Hepatocyte (in vitro differentiated cells): ENCODE measurements around the gene UNC13D. TPM values are rescaled to one million over a fixed set of nuclear protein-coding genes. Genes with fewer than 3 reads are reported as not detected.
A peak's percentile ranks its signal among the peaks of the same experiment; 100 is the strongest.
"Not testable (repeated sequence)": the region's sequence is repeated elsewhere in the genome, so short reads cannot be mapped to it uniquely, and the experiment has no call there.

ENCODE experiments used
- DNase-seq: peaks from one replicate; pipeline ENCODE4 v3.0.0-alpha.2; 2016; ENCODE audit warnings: low spot score
- H2AFZ ChIP-seq: fragments of 200-600 bp; sonication (generic); 2 replicates; pipeline ENCODE4 v1.6.0; 2016; ENCODE audit warnings: antibody characterized with exemption, mild to moderate bottlenecking
- H3K27ac ChIP-seq: fragments of 200-600 bp; sonication (generic); 2 replicates; pipeline ENCODE4 v1.5.1; 2016; ENCODE audit warnings: mild to moderate bottlenecking
- H3K27me3 ChIP-seq: fragments of 200-600 bp; sonication (generic); 2 replicates; pipeline ENCODE4 v1.6.1; 2016
- H3K36me3 ChIP-seq: fragments of 200-600 bp; sonication (generic); replicated peaks from 2 replicates; pipeline ENCODE4 v1.5.1; 2016; ENCODE audit warnings: low read depth; ENCODE audit not compliant: insufficient read depth
- H3K4me1 ChIP-seq: fragments of 200-600 bp; sonication (generic); 2 replicates; pipeline ENCODE4 v1.5.1; 2016; ENCODE audit warnings: mild to moderate bottlenecking, moderate library complexity; ENCODE audit not compliant: insufficient read depth
- H3K4me2 ChIP-seq: fragments of 200-600 bp; sonication (generic); 2 replicates; pipeline ENCODE4 v1.6.0; 2016
- H3K4me3 ChIP-seq: fragments of 200-600 bp; sonication (generic); 2 replicates; pipeline ENCODE4 v1.5.1; 2016; ENCODE audit warnings: mild to moderate bottlenecking
- H3K79me2 ChIP-seq: fragments of 200-600 bp; sonication (generic); 2 replicates; pipeline ENCODE4 v1.6.0; 2017; ENCODE audit warnings: mild to moderate bottlenecking
- H3K9me2 ChIP-seq: fragments of 200-600 bp; sonication (generic); replicated peaks from 2 replicates; pipeline ENCODE4 v1.6.0; 2017; ENCODE audit warnings: mild to moderate bottlenecking; ENCODE audit not compliant: insufficient read depth
- H3K9me3 ChIP-seq: fragments of 200-600 bp; sonication (generic); 2 replicates; pipeline ENCODE4 v1.5.1; 2016; ENCODE audit warnings: low read depth, mild to moderate bottlenecking
- H4K20me1 ChIP-seq: fragments of 200-600 bp; sonication (generic); 2 replicates; pipeline ENCODE4 v1.6.0; 2016; ENCODE audit warnings: mild to moderate bottlenecking; ENCODE audit not compliant: insufficient read depth, poor library complexity, severe bottlenecking
- EZH2 ChIP-seq: fragments of 200-600 bp; sonication (generic); IDR thresholded peaks from 2 replicates; pipeline ENCODE4 v1.6.1; 2016; ENCODE audit warnings: antibody characterized with exemption, mild to moderate bottlenecking, borderline replicate concordance
- EZH2phosphoT487 ChIP-seq: fragments of 200-600 bp; sonication (generic); IDR thresholded peaks from one replicate; pipeline ENCODE4 v1.6.1; 2018; ENCODE audit warnings: antibody characterized with exemption, mild to moderate bottlenecking, low read depth, moderate library complexity; ENCODE audit not compliant: unreplicated experiment, severe bottlenecking
- WGBS: methylation state at CpG from one replicate; pipeline ENCODE4 v1.1.6; 2016; ENCODE audit warnings: low lambda C conversion rate; ENCODE audit errors: missing lambda C conversion rate; 5-methylcytosine and 5-hydroxymethylcytosine counted together
- polyA plus RNA-seq: library from polyadenylated mRNA; unstranded; fragments of >200 nt; fragmentation: Nextera tagmentation; extraction: Ambion mirVana; gene quantifications from 2 replicates; pipeline ENCODE4 v1.2.1, GENCODE V29; 2016
- total RNA-seq: library from RNA; depleted of rRNA; stranded (reverse); fragments of >200 nt; gene quantifications from 2 replicates; pipeline ENCODE4 v1.2.3, GENCODE V29; 2014
- TF ChIP-seq, protein P1 (sequence below): fragments of 200-600 bp; sonication (generic); IDR thresholded peaks from 2 replicates; pipeline ENCODE4 v1.5.1; 2016; ENCODE audit warnings: antibody characterized with exemption, mild to moderate bottlenecking; ENCODE audit not compliant: poor library complexity

The UNC13D gene
- total and polyA plus RNA-seq, 2 experiments from 2014 or later, result 2.2 to 8.8 TPM

DNA sequence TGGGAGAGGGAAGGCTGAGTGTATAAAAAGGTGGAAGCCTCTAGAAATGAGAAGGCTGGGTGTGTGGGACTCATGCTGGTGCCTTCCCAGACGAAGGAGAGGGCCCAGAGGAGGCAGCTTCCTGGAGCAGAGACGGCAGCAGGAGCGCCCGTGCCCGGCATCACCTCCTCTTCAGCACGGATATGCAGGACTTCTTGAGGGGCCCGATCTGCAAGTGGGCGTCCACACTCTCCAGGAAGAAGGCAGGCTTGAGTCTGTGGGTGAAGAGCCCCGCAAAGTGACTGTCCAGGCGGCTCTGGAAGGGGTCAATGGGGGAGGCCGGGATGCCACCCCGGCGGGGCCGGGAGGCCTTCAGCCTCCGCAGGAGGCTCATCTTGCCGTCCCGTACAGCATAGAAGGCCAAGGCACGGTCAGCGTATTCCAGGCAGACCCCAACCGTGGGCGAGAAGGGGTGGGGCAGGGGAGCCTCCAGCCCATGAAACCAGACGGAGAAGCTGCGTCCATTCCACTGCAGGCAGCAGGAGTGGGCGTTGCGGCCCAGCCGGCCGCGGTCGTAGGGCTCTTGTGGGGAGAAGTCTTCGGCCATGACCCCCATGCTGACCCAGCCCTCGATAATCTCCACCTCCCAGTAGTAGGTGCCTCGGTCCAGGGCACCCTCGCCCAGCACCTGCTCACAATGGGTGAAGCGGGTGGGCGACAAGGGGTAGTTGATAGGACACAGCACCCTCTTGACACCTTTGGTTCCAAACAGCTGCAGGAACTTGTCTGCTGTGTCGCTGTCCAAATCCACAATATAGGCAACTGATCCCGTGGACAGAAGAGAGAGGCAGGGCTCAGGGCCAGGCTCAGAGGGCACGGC lies 30.3 kb upstream of the UNC13D start:
- H3K27ac ChIP-seq, result no peak overlapping the region

DNA sequence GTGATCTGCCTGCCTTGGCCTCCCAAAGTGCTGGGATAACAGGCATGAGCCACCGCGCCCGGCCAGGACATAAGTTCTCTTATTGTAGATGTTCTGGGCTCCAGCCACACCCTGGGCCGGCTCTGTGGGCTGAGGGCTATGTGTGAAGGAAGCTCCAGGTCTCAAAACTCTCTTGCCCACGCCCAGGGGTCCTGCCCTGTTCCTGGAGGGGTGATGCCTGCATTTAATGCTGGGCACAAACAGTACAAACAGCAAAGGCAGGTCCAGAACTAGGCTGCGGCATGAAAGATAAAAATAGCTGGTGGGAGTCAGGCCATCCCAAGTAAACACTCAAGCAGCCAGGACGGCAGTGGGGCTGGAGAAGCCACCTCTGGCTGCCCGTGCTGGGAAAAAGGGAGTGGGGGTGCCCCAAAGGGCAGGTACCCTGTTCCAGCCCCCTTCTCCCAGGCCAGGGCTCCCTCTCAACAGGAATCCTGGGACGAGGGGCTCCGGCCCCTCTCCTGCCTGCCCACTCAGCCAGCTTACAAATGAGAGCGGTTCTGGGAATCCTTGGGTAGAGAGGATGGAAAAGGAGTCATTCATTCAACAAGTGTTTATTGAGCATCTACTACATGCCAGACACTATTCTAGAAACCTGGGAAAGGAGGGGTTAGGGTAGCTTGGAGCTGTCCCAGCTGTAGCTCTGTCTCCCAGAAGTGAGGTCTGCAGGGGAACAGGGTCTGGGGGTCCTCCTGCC lies 29.6 kb upstream of the UNC13D start:
- Histone ChIP-seq H4K20me1 (no peaks in the 10 kb centered on the region), H3K4me1 (peaks cover 22% of the 10 kb centered on the region), H3K27ac (peak overlapping the region; percentile 65), H3K4me3 (no peak overlapping the region), H3K4me2 (no peak overlapping the region), H2AFZ (no peak overlapping the region), H3K9me3 (no peaks in the 10 kb centered on the region), H3K36me3 (no peaks in the 10 kb centered on the region), H3K9me2 (no peaks in the 10 kb centered on the region), H3K79me2 (no peaks in the 10 kb centered on the region), H3K27me3 (no peaks in the 10 kb centered on the region)
- TF ChIP-seq, protein P1, sequence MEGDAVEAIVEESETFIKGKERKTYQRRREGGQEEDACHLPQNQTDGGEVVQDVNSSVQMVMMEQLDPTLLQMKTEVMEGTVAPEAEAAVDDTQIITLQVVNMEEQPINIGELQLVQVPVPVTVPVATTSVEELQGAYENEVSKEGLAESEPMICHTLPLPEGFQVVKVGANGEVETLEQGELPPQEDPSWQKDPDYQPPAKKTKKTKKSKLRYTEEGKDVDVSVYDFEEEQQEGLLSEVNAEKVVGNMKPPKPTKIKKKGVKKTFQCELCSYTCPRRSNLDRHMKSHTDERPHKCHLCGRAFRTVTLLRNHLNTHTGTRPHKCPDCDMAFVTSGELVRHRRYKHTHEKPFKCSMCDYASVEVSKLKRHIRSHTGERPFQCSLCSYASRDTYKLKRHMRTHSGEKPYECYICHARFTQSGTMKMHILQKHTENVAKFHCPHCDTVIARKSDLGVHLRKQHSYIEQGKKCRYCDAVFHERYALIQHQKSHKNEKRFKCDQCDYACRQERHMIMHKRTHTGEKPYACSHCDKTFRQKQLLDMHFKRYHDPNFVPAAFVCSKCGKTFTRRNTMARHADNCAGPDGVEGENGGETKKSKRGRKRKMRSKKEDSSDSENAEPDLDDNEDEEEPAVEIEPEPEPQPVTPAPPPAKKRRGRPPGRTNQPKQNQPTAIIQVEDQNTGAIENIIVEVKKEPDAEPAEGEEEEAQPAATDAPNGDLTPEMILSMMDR, result no peak
- no peak for TF ChIP-seq EZH2phosphoT487
- no peak for TF ChIP-seq EZH2
- 88% methylated on average over 11 of the region's 11 CpGs for WGBS
- DNase-seq, result no peak

More for the DNA sequence above, 30.3 kb upstream of the UNC13D start:
- Histone ChIP-seq H4K20me1 (no peaks in the 10 kb centered on the region), H3K36me3 (no peaks in the 10 kb centered on the region), H3K4me1 (peaks cover 22% of the 10 kb centered on the region), H3K4me3 (no peak overlapping the region), H2AFZ (no peak overlapping the region), H3K4me2 (no peak overlapping the region), H3K27me3 (peaks cover 6% of the 10 kb centered on the region), H3K79me2 (no peaks in the 10 kb centered on the region), H3K9me3 (no peaks in the 10 kb centered on the region), H3K9me2 (no peaks in the 10 kb centered on the region)
- no peak for DNase-seq
- TF ChIP-seq EZH2phosphoT487, result no peak
- TF ChIP-seq EZH2, result no peak
- WGBS, result 96% methylated on average over 30 of the region's 38 CpGs

DNA sequence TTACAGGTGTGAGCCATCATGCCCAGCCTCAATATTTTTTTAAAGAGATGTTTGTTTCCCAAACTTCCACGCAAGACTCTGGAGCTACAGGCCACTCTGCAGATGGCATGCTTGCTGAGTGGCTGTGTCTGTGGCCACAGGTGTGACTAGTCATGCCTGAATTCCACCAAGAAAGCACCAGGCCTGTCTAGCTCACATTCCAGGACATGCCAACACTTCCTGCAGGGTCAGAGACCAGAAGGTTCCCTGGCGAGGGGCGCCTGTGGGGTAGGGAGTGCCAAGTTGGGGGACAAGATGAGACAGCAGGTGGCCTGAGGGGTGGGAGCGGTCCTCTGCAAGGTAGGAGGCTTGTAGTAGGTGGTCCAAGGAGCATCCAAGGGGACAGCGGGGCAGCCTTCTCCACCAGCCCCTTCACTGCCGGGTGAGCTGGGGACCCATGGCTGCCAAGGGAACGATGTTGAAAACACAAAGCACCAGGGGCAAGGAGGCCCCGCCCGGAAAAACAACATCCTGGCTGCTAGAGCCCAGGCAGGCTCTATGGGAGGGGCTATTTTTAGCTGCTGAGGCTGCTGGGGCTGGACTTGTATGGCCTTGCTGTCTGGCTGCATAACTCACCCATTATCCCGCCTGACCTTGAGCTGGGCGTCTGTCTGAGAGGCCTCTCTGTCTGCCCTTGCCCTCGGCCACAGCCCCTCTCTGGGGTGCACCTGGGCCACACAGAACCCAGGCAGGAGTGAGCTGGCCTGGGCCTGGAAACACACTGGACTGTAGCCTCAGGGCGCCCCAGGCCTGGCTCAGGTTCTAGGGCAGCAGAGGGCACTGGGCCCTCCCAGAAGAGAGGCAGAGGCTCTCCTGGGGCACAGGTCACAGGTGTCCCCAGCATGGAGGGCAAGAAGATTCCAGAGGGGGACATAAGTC lies 28.5 kb upstream of the UNC13D start:
- Histone ChIP-seq H3K27me3 (no peaks in the 10 kb centered on the region), H3K4me2 (no peak overlapping the region), H3K4me3 (no peak overlapping the region), H3K27ac (peak overlapping the region; percentile 79), H4K20me1 (no peaks in the 10 kb centered on the region), H3K9me3 (no peaks in the 10 kb centered on the region), H3K9me2 (no peaks in the 10 kb centered on the region), H3K79me2 (no peaks in the 10 kb centered on the region), H3K4me1 (peaks cover 22% of the 10 kb centered on the region), H3K36me3 (no peaks in the 10 kb centered on the region), H2AFZ (no peak overlapping the region)
- 66% methylated on average over 13 of the region's 13 CpGs for WGBS
- DNase-seq, result peak; percentile 86
- no peak for TF ChIP-seq EZH2phosphoT487

DNA sequence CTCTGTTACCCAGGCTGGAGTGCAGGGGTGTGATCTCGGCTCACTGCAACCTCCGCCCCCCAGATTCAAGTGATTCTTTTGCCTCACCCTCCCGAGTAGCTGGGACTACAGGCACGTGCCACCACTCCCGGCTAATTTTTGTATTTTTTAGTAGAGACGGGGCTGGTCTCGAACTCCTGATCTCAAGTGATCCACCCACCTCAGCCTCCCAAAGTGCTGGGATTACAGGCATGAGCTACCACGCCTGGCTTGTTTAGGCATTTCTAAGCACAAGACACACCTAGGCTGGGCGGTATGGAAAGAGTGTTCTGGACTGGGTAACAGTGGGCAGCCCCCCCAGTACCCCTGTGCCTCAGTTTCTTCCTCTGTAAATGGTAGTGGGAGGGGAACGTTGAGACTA lies 26.0 kb upstream of the UNC13D start:
- H3K27ac ChIP-seq, result peak overlapping the region; percentile 87
- not testable (repeated sequence) for H3K9me3 ChIP-seq, H3K4me3 ChIP-seq, H3K4me2 ChIP-seq, H3K36me3 ChIP-seq, H3K9me2 ChIP-seq, DNase-seq, H4K20me1 ChIP-seq, H3K79me2 ChIP-seq, H2AFZ ChIP-seq, H3K4me1 ChIP-seq, H3K27me3 ChIP-seq
- 92% methylated on average over 10 of the region's 10 CpGs for WGBS
